Heart right ventricle (tissue), 16 donors: ENCODE results near the gene SLC18A2. TPM values are rescaled to one million over a fixed set of nuclear protein-coding genes. Genes with fewer than 3 reads are reported as not detected.

Source experiments
- ATAC-seq, 8 donors: fragments of 200-7000 bp; cut with Tn5 transposase; one replicate each; pipeline ENCODE4 v1.9.1; 2020; ENCODE audit warnings: mild to moderate bottlenecking in 8 of 8, moderate library complexity in 8 of 8, moderate number of reproducible peaks in 1 of 8
- DNase-seq, 2 donors: peaks; one replicate each; pipeline ENCODE4 v3.0.0-alpha.2; 2020
- H3K27ac ChIP-seq, 10 donors: fragments of 200-600 bp; sonication (generic) in 2 of 10; one replicate each; pipeline versions ENCODE4 v1.5.0 to v1.8.0; 2020 to 2022; ENCODE audit warnings: mild to moderate bottlenecking in 3 of 10
- H3K27me3 ChIP-seq, 7 donors: fragments of 200-600 bp; one replicate each; pipeline ENCODE4 v1.8.0; 2021 to 2022; ENCODE audit warnings: mild to moderate bottlenecking in 2 of 7
- H3K36me3 ChIP-seq, 9 donors: fragments of 200-600 bp; sonication (generic) in 1 of 9; one replicate each; pipeline versions ENCODE4 v1.5.0 to v1.8.0; 2020 to 2022; ENCODE audit warnings: mild to moderate bottlenecking in 2 of 9
- H3K4me1 ChIP-seq, 9 donors: fragments of 200-600 bp; sonication (generic) in 1 of 9; one replicate each; pipeline versions ENCODE4 v1.5.0 to v1.8.0; 2020 to 2022; ENCODE audit warnings: mild to moderate bottlenecking in 4 of 9
- H3K4me3 ChIP-seq, 10 donors: fragments of 200-600 bp; sonication (generic) in 2 of 10; one replicate each; pipeline versions ENCODE4 v1.5.0 to v1.8.0; 2020 to 2022; ENCODE audit warnings: mild to moderate bottlenecking in 7 of 10, moderate library complexity in 2 of 10
- H3K9me3 ChIP-seq, 11 donors: fragments of 200-600 bp in 10 of 11; sonication (generic) in 2 of 11; one replicate each; pipeline versions ENCODE4 v1.5.0 to v1.8.0; 2013 to 2022; ENCODE audit warnings: mild to moderate bottlenecking in 2 of 11, control low read depth in 1 of 11, moderate library complexity in 1 of 11
- WGBS, 2 donors: extraction: QIAGEN DNeasy Blood & Tissue Kit; methylation state at CpG; one replicate each; pipeline ENCODE4 v1.1.7; 2013; ENCODE audit warnings: inconsistent platforms in 1 of 2; 5-methylcytosine and 5-hydroxymethylcytosine counted together
- intact Hi-C, 10 donors: fragments of 100-400 bp; cut with DNase I; formaldehyde crosslinking; loops; one replicate each; pipeline versions ENCODE4 v1.11.1 to v1.14.2; 2022
- polyA plus RNA-seq, 2 donors: library from polyadenylated mRNA; stranded (reverse); fragments of 200-250 nt; gene quantifications; one replicate each; pipeline ENCODE4 v1.2.3, GENCODE V29; 2013
- total RNA-seq, 10 donors: library from RNA; stranded (reverse); fragmentation: NEBNext Ultra II Directional in 3 of 10; extraction: Animal tissue kit (Norgen Biotek cat#: 25700) in 3 of 10; gene quantifications; one replicate each; pipeline versions ENCODE4 v1.2.1 to v1.2.4, GENCODE V29; 2021 to 2023
- TF ChIP-seq, protein P1 (sequence below), 9 donors: fragments of 200-600 bp; sonication (generic) in 2 of 9; IDR thresholded peaks; one replicate each; pipeline versions ENCODE4 v1.5.0 to v1.8.0; 2021 to 2022; ENCODE audit warnings: antibody characterized with exemption in 9 of 9, mild to moderate bottlenecking in 5 of 9, moderate library complexity in 1 of 9
- donor health status: Arrhythmogenic right ventricular cardiomyopathy.
- donor health status: ischemic (EF 13 %, LVEDD 7.1; RV severe dilation, severe dysfunction).
- donor health status: healthy with polysubstance abuse.
- donor health status: DM: no; HTN: yes; CAD: no.
- donor health status: DM: no; HTN: no; CAD: no.
- donor health status: ischemic (EF 25% LVEDD 6.9; RV normal size, moderate dysfunction).
- donor health status: ischemic (EF 25% LVEDD 5.7; RV mildly dilated, moderate dysfunction).
- donor health status: healthy.
- donor health status: DM: yes; HTN: yes; CAD: no.
- donor health status: Ischemic cardiomyopathy.
- donor health status: ischemic (EF 35%, LVEDD 5.7; RV mildly dilated, moderate dysfunction).
- donor health status: nonischemic (EF 11% LVEDD 7.7; RV severe dilation, severe dysfunction).
- donor health status: DM: yes; HTN: yes; CAD: no.
- donor health status: PGD.
- donor health status: ischemic (EF 29% LVEDD 5.4; RV normal size, mild dysfunction).
- donor health status: nonischemic (EF 23%, LVEDD 6.1; RV moderate dilation, normal function).

SLC18A2 gene
- total and polyA plus RNA-seq, 12 donors = 0.07 to 0.47 (median 0.18) TPM; not detected in 1

- H3K36me3 ChIP-seq = no peaks in the 10 kb centered on the region
- TF ChIP-seq, protein P1, sequence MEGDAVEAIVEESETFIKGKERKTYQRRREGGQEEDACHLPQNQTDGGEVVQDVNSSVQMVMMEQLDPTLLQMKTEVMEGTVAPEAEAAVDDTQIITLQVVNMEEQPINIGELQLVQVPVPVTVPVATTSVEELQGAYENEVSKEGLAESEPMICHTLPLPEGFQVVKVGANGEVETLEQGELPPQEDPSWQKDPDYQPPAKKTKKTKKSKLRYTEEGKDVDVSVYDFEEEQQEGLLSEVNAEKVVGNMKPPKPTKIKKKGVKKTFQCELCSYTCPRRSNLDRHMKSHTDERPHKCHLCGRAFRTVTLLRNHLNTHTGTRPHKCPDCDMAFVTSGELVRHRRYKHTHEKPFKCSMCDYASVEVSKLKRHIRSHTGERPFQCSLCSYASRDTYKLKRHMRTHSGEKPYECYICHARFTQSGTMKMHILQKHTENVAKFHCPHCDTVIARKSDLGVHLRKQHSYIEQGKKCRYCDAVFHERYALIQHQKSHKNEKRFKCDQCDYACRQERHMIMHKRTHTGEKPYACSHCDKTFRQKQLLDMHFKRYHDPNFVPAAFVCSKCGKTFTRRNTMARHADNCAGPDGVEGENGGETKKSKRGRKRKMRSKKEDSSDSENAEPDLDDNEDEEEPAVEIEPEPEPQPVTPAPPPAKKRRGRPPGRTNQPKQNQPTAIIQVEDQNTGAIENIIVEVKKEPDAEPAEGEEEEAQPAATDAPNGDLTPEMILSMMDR (IDR thresholded peaks at IDR 0.05) = no peak
- no peak overlapping the region for H3K4me3 ChIP-seq
- H3K27ac ChIP-seq = no peak overlapping the region
- ATAC-seq (no peak), DNase-seq (no peak)
- intact Hi-C loops = loop anchor here in 1 of 10 donors (5.0 kb wide), 1 partner anchor 1519 kb away; no protein-coding TSS in a partner anchor
- H3K4me1 ChIP-seq = no peaks in the 10 kb centered on the region
- no peaks in the 10 kb centered on the region for H3K9me3 ChIP-seq
- peaks cover 0 to 74% (median 51%) of the 10 kb centered on the region in 7 donors for H3K27me3 ChIP-seq
- WGBS, 2 donors = 77 to 80% methylated on average over 3 of the region's 3 CpGs
Observed at GRCh38 chr10:117261501-117261900, 20.6 kb downstream of the SLC18A2 start.

DNA sequence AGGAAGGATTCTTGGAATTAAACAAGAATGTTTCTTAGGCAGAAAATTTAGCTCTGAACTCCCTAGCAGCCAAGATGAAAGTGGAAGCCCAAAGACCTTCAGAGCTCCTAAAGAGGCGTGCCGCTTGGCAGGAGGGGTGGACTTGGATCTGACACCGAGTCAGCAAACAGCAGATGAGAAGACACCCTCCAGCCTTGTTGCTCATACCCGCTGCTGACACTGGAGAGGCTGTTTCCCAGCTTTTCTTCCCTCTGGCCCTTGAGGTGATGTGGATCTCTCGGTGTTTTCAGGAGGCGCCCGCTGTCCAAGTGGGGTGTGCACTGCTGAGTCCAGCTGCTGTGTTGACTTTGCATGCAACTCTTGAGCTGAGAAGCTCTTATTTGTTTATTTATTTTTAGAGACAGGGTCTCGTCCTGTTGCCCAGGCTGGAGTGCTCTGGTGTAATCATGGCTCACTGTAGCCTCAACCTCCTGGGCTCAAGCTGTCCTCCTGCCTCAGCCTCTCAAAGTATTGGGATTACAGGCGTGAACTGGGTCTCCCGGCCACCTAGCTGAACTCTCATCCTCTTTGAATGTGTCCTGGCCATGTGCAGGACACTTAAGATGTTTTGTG is 21.5 kb downstream of the SLC18A2 start:
- DNase-seq = no peak
- no peak for ATAC-seq
- Histone ChIP-seq H3K27me3 (peaks cover 0 to 68% (median 50%) of the 10 kb centered on the region in 7 donors), H3K4me1 (no peaks in the 10 kb centered on the region), H3K4me3 (no peak overlapping the region), H3K27ac (no peak overlapping the region), H3K9me3 (no peaks in the 10 kb centered on the region), H3K36me3 (no peaks in the 10 kb centered on the region)
- TF ChIP-seq, protein P1 (IDR thresholded peaks at IDR 0.05) = no peak
- intact Hi-C loops = loop anchor here in 1 of 10 donors (5.0 kb wide), 1 partner anchor 1520 kb away; no protein-coding TSS in a partner anchor
- WGBS, 2 donors = 84 to 86% methylated on average over 10 of the region's 10 CpGs

- no peaks in the 10 kb centered on the region for H3K36me3 ChIP-seq
- intact Hi-C loops = loop anchor here in 1 of 10 donors (5.0 kb wide), 1 partner anchor 1521 kb away; no protein-coding TSS in a partner anchor
- H3K4me3 ChIP-seq = no peak overlapping the region
- H3K27me3 ChIP-seq = peaks cover 0 to 64% (median 46%) of the 10 kb centered on the region in 7 donors
- H3K4me1 ChIP-seq = no peaks in the 10 kb centered on the region
- WGBS, 2 donors = 65 to 76% methylated on average over 7 of the region's 7 CpGs
- TF ChIP-seq, protein P1 (IDR thresholded peaks at IDR 0.05) = no peak
- DNase-seq (no peak), ATAC-seq (no peak)
- H3K9me3 ChIP-seq = no peaks in the 10 kb centered on the region
- no peak overlapping the region for H3K27ac ChIP-seq
Observed at GRCh38 chr10:117262903-117263293, 22.0 kb downstream of the SLC18A2 start.

DNA sequence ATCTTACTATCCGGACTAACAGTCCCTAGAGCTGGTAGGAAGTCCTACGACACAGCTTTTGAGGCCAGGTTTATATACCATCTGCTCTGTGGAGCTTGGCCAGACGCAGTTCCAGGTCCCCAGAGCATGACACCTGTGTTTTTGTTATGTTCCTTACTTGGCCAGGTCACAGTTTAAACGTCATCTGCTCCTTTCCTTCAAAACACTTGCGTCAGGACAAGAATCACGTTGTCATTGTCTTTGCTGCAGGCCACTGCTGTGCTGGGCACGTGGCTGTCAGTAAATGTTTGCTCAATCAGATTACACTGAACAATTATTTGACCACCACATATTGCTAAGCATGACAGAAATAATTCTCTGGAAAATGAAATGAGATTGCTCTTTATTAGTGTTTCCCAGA is 23.9 kb downstream of the SLC18A2 start:
- DNase-seq = no peak
- Histone ChIP-seq H3K27me3 (peaks cover 0 to 48% (median 33%) of the 10 kb centered on the region in 7 donors), H3K27ac (no peak overlapping the region), H3K9me3 (no peaks in the 10 kb centered on the region), H3K36me3 (no peaks in the 10 kb centered on the region), H3K4me3 (no peak overlapping the region), H3K4me1 (no peaks in the 10 kb centered on the region)
- intact Hi-C loops = loop anchor here in 1 of 10 donors (5.0 kb wide), 1 partner anchor 1522 kb away; no protein-coding TSS in a partner anchor
- ATAC-seq = no peak
- TF ChIP-seq, protein P1 (IDR thresholded peaks at IDR 0.05) = no peak
- WGBS, 2 donors = 64 to 70% methylated on average over 7 of the region's 7 CpGs
